ENCODE measurements around the gene PIP4K2C.
"Not testable (repeated sequence)": the region's sequence is repeated elsewhere in the genome, so short reads cannot be mapped to it uniquely, and the experiment has no call there.

Gene PIP4K2C

DNA sequence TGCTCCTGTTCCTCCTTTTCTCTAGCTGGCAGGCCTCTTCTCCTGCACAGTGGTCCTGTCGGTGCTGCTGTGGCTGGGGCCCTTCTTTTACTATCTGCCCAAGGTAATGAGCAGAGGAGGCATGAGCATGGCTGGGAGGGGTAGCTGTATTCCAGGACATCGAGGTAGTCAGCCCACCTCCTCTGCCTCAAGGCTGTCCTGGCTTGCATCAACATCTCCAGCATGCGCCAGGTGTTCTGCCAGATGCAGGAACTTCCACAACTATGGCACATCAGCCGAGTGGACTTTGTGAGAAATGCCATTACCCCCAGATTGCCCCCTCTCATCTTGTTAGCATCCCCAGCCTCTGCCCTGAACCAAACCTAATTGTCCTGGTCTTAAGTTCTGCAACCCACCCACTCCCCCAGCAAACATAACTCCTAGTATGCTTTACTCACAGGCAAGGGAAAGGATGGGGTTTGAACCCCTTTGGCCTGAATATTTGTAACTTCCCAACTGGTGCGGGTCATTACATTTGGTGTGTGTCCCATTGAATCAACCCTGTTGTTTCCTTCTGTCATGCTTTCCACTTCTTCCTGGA is 32.9 kb downstream of the PIP4K2C start:
- no peak for DNase-seq

GRCh38 chr12:57624441-57625220 is 33.6 kb downstream of the PIP4K2C start:
- no peak for DNase-seq

- no peak for DNase-seq
Observed at GRCh38 chr12:57625261-57626032, 34.5 kb downstream of the PIP4K2C start.

DNA sequence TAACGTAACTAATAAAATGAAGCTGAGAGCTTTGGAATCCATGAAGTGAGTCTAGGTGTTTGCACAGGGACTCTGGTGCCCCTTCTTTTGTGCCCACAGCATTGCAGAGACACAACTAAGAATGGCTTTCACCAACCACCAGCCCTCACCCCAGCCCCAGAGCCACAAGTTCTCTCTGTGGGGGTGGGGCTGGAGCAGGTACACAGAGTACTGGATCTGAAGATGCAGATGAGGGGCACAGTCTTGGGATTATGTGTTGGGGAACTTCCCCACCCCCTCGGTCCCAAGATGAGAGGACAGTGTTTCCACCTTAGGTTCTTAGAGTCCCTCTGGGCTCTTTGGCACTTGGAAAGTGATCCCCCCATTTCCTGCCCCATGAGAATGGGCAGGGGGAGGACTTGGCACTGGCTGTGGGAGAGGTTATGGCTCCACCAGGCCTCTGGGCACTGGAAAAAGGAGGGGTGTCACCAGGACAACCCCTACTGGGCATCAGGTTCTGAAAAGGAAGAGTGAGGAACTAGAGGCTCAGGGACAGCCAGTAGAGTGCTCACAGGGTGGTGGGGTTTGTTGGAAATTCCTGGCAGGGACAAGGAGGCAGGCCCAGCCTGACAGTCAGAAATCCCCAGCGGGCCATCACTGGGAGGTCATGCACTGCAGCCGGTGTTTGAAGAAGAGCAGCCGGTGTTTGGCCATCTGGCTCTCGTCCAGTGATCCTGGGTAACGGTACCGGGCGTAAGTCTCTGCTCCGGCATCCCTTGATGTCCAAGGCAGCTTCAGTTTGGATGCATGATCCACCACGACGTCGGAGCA is 35.3 kb downstream of the PIP4K2C start:
- no peak for DNase-seq

GRCh38 chr12:57626921-57627445 is 36.0 kb downstream of the PIP4K2C start:
- no peak for DNase-seq

DNA sequence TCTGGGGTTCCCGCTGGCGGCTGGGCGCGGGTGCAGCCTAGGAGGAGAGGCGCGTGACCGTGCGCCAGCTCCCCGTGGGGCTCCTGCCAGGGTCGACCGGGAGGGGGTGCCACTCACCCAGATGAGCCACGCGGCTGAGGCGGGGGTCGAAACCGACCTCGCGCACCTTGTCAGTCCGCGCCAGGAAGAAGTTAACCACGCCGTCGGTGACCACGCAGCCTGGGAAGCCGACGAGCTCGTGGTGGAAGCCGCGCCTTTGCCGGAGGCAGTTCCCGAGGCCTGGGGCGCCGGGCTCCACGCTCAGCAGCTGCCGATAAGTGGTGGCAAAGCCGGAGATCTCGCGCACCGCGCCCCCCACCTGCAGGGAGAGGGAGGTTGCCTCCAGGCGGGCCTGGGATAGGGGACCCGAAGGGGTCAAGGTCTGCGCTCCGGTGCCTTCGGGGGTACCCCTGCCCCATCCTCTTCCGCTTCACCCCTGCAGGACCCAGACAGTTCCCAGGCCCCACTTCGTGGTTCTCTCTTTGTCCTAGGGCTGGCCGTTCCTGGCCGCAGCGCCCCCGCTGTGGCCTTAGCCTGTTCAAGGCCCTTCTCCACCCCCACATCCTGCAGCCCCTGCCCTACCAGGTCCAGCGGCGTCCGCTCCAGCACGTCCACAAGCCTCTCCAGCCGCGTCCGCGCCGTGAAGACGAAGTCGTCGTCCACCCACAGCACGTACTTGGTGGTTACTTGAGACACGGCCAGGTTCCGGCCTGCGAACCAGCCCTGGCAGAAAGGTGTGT is 36.7 kb downstream of the PIP4K2C start:
- peak; percentile 26 for DNase-seq

GRCh38 chr12:57628280-57629191 is 37.5 kb downstream of the PIP4K2C start:
- no peak for DNase-seq

- DNase-seq: no peak
Observed at GRCh38 chr12:57629897-57630471, 39.0 kb downstream of the PIP4K2C start.

GRCh38 chr12:57630891-57631433 is 40.0 kb downstream of the PIP4K2C start:
- no peak for DNase-seq

- DNase-seq: no peak
Observed at GRCh38 chr12:57631566-57632072, 40.6 kb downstream of the PIP4K2C start.

- peak; percentile 16 for DNase-seq
Observed at GRCh38 chr12:57632073-57632957, 41.3 kb downstream of the PIP4K2C start.

GRCh38 chr12:57632958-57633840 is 42.2 kb downstream of the PIP4K2C start, which contains the start of gene B4GALNT1:
Gene B4GALNT1 (minus strand): TSS chr12:57633201. CDS start chr12:57632132, 1,069 bp downstream.
- DNase-seq: peak; percentile 64

GRCh38 chr12:57636731-57637130 is 45.7 kb downstream of the PIP4K2C start:
- not testable (repeated sequence) for DNase-seq

DNA sequence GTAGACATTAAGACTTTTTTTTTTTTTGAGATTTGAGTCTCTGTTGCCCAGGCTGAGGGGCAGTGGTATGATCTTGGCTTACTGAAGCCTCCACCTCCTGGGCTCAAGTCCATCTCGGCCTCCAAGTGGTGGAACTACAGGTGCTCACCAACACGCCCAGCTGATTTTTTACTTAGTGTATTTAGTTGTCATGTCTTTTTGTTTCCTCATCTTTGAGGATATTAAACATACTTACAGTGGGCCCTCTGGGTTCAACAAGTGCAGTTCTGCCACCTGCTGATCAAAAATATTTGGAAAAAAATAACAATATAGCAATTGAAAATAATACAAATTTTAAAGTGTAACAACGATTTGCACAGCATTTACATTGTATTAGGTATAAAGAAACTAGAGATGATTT is 46.4 kb downstream of the PIP4K2C start:
- no peak for DNase-seq

DNA sequence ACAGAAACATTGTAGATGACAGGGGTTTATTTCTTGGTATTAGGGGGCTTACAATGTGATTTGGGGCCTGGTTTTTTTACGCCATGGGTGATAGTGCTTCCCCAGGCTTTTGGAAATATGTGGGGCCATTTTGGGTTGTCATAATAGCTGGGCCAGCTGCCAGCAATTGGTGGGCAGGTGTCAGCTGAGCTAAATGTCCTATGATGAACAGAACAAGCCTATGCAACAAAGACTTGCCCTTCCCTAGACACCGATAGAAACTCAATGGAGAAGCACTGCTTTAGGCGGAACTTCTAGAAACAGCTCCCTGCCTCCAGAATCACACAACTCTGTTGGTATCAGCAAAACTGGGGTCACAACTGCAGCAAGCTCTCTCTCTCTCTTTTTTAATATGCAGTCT is 47.1 kb downstream of the PIP4K2C start:
- DNase-seq: no peak

GRCh38 chr12:57640175-57641042 is 49.4 kb downstream of the PIP4K2C start:
- no peak for DNase-seq

Data from activated CD4-positive, alpha-beta T cell treated with anti-CD3 and anti-CD28 coated beads, Interleukin-2, amount 50 U/mL, for 16 hours (primary cell).